NCI-H2081 treated with DMSO at 0.1 percent for 48 hours (cell line): ENCODE data around the gene DBH.

Experiments used
- DNase-seq: peaks from one replicate; lab custom pipeline; 2025; lab: John Stamatoyannopoulos, UW

Gene DBH

DNA sequence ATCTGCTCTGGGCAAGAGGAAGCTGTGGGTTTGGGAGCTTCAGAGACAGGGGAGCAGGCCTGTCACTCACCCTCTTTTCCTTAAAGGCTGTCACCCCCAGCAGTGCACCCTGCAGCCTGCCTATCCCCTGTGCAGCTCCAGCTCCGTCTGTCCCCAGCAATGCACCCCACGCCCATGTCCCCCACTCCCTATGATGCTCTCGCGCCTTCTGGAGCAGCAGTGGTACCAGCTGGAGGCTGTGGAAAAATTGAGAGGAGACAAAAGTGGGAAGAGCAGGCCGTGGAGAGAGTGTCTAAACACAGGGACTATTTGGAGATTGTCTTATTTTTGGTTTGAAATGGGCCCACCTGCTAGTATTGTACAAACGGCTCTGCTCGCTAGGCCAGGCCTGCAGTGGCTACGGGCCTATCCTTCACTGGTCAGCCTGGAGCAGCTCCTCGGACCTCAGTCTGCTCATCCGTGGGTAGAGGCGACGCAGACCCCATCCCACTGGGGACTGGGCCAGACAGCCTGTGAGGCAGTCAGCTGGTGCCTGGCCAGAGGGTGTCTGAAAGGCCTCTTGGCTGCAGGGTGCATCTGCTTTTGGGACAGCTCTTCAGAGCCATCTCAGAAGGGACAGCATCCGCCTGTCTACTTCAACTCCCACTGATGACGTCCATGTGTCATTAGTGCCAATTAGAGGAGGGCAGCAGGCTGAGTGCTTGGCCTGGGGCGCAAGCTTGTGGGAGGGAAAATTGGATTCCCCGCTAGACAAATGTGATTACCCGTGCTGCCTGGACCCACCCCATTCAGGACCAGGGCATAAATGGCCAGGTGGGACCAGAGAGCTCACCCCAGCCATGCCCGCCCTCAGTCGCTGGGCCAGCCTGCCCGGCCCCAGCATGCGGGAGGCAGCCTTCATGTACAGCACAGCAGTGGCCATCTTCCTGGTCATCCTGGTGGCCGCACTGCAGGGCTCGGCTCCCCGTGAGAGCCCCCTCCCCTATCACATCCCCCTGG lies at the start of gene DBH:
Gene DBH, plus strand, starts transcription at position 831 of the 999 bp plus-strand sequence. Its CDS starts 9 bp downstream, at position 840.
- no peak for DNase-seq

- no peak for DNase-seq
Measured at GRCh38 chr9:133587051-133587450, 49.1 kb upstream of the DBH start.

GRCh38 chr9:133587466-133587865 lies 48.7 kb upstream of the DBH start:
- DNase-seq: no peak

DNA sequence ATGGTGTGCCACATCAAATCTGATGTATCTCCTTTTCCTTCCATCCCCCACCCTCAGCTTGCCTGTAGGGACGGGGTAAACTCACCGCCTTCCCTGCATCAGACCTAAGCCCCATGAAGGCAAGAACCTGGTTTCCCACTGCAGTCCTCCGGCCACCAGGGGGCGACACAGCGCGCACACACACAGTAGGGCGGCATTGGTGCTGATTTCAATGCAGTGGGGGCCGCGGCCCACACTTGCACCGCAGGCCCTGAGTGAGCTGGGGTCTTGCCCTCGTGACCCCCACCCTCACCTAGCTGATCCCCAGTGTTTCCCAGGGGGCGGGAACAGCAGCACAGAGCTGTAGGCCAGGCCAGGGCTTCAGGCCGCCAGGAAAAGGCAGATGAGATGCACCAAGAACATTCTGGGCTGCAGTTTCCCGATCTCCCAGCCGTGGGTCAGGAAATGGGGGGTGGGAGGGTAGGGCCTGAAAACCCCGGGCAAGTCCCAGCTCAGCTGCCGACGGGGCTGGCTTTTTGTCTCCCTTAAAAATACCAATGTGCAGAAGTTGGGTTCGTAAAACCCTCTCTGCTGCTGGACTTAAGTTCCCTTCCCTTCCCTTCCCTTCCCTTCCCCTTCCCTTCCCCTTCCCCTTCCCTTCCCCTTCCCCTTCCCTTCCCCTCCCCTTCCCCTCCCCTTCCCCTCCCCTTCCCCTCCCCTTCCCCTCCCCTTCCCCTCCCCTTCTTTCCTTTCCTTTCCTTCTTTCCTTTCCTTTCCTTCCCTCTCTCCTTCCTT lies 46.5 kb upstream of the DBH start:
- no peak for DNase-seq

DNA sequence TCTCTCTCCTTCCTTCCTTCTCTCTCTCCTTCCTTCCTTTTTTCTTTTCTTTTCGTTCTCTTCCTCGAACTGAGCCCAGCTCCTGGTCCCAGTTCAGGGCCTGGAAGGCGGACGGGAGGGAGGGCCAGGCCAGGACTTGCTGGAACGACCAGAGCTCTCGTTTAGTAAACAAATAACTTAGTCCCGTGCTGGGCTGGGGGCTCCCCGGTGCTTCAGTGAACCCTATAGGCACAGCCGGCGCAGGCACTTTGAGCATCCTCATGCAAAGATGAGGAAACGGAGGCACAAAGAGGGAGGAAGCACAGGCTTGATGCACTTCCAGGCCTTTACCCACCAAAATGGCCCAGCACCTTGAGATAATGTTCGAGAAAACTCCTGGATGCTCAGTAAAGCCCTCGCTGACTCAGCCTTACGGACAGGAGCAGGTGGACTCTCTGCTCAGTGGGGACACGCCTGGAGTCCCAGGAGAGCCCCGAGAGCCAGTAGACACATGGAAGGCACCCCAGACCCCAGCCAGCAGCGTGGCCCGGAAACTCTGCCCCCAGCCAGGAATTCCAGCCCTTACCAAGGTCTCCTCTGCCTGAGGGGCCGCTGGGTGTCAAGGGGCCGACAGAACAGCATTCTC lies 45.8 kb upstream of the DBH start:
- DNase-seq: no peak

GRCh38 chr9:133591116-133591910 lies 44.9 kb upstream of the DBH start:
- peak; percentile 49 for DNase-seq

DNA sequence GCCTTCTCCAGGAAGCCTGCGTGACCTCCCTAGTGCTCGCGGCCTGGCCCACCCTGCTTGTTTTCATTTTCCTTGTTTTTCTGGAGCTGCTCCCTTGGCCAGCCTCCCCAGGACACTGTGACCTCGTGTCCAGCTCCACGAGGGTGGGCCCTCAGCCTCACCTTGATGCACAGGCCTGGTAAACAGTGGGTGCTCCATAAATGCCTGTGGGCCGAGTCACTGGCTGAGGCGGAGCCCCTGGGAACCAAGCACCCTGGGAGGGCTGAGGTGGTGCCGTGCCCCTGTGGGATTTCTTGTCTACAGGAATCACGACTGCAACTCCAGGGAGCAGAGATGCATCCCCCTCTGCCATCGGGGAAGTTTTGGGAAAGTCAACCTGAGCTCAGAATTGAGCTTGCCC lies 44.2 kb upstream of the DBH start:
- no peak for DNase-seq

- DNase-seq: no peak
Measured at GRCh38 chr9:133592731-133593409, 43.3 kb upstream of the DBH start.

DNA sequence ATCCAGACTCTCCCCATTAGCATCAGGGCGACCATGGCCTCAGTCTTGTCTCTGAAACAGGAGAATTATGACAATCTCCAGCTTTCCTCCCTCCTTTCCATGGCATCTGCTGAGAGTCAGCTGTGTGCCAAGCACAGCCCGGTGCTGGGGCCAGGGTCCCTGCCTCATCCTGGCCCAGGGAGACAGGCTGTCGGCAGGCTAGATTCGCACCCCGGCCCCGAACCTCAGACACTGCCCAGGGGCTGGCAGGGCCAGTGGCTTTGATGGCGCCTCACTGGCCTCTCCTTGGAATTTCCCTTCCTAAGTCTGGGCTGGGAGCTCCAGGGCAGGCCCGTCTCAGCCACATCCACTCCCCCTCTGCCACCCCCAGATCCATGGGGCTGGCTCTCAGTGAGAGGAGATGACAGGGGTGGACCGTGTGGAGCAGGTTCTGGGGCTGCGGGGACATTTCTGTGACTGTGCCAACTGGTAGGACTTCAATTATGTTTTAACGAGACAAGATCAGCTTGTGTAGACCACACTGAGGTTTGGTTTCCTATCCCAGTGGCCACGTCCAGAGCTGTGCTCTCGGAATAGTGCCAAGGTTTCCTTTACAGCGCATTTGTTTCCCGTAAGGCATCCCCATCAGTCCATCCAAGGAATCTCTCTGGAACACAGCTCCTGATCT lies 42.4 kb upstream of the DBH start:
- no peak for DNase-seq

GRCh38 chr9:133594310-133594709 lies 41.9 kb upstream of the DBH start:
- no peak for DNase-seq

DNA sequence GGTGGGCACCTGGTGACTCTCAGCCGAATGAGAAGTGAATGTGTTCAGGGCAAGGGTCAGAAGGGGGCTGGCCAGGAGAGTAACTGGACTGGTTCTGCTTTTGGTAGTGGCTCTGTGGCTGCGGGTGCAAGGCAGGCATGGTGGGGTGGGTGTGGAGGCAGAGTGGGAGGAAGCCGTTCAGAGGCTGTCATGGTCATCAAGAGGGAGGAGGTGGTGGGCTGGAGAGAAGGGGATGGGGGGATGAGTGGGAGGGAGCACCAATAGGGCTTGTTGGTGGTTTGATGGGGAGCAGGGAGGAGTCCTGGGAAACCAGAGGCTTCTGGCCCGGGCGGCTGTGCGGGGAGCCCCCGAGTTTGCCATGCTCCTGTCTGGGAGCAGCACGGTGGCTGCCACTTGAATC lies 40.3 kb upstream of the DBH start:
- DNase-seq: no peak

GRCh38 chr9:133597316-133597957 lies 38.7 kb upstream of the DBH start:
- DNase-seq: no peak

DNA sequence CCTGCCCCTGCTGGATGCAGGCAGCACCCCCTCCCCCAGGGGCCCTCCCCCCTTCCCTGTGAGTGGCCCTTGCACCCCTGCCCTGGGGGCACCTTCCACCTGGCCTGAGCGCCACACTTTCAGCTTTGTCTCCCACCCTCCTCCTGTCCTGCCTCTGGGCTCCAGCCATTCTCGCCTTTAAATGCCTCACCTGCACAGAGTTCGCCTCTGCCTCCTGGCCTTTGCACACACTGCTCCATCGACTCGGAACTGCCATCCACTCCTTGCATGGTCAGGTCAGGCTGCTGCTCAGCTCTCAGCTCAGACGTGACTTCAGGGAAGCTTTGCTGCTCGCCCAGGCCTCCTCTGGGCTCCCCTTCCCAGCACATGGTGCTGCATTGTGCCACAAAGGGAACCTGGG lies 37.2 kb upstream of the DBH start:
- no peak for DNase-seq

DNA sequence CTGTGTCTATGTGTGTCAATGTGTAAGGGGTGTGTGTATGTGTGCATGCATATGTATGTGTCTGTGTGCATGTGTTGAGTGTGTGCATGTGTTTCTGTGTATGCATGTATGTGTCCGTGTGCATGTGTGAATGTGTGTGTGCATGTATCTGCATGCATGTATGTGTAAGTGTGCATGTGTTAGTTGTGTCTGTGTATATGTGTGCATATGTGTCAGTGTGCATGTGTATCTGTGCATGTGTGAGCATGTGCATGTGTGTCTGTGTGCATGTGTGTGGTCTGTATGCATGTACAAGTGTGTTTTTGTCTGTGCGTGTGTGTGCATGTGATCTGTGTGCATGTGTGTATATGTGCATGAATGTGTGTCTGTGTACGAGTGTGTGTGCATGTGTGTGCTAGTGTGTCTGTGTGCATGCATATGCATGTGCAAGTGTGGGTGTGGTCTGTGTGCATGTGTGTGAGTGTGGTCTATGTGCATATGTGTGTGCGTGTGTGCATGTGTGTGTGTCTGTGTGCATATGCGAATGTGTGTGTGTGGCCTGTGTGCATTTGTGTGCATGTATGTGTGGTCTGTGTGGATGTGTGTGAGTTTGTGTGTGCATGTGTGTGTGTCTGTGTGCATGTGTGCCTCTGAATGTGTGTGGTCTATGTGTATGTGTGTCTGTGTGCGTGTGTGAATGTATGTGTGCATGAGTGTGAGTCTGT lies 36.5 kb upstream of the DBH start:
- DNase-seq: no peak

GRCh38 chr9:133600739-133601138 lies 35.4 kb upstream of the DBH start:
- no peak for DNase-seq

DNA sequence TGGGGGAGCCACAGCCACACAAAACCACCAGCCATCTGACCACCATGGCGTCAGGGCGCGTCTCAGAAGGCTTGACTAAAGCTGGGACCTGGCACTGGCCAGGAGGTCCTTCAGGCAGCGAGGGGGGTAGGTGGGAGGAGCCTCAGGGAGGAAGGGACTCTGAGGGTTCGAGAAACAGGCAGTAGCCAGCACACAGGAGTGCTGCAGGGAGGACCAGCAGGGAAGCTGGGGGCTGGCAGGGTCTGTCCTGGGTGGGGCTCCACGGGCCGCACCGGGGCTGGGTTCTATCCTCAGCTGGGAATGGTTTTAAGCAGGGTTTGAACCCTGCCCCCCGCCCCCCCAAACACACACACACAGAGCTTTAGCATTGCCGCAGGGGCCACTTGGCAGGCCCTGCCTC lies 34.4 kb upstream of the DBH start:
- no peak for DNase-seq

DNA sequence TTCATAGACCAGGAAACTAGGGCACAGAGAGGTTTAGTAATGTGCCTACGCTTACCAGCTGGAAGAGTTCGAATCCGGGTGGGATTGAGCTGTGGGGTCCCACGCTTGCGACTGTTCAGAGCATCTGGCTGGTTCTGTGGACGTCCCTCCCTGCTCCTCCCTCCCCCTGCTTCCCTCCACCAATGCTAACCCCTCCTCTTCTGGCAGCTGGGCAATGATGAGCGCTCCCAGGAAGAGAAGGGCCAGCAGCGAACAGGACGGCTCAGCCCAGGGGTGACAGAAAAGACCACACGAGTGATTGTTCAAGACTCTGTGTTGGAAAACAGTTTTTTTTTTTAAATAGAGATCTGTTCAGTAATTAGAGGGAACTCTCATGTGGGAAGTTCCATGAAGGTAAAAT lies 33.9 kb upstream of the DBH start:
- no peak for DNase-seq

DNA sequence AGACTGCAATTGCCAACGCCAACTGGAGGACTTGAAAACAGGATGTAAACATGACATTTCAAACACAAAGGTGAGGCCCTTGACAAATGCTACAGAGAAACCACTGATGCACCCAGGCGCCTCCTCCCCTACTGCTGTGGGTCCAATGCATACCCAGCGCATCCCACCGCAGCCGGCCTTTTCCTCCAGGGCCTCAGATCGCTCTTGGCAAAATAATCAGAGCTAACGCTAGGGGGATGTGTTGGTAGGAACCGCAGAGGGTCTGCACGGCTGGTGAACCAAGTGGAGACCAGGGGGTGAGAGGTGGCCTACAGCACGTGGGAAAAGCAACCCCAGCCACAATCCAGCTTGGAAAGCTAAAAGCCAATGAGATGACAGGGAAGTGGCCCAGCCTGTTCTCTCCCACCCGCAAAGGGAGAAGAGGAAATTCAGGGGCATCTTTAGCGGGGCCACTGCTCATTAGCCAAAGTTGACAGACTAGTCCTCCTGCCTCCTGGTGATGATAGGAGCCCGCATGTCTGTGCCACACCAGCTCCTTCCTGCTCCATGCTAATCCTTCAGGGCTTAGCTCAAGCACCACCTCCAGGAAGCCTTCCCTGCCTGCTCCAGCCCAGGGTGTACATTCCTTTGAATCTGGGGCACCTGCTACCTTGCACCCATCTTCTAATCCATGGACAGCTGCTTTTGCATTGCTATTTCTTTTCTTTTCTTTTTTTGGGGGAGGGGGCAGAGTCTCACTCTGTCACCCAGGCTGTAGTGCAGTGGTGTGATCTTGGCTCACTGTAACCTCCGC lies 32.8 kb upstream of the DBH start:
- no peak for DNase-seq

DNA sequence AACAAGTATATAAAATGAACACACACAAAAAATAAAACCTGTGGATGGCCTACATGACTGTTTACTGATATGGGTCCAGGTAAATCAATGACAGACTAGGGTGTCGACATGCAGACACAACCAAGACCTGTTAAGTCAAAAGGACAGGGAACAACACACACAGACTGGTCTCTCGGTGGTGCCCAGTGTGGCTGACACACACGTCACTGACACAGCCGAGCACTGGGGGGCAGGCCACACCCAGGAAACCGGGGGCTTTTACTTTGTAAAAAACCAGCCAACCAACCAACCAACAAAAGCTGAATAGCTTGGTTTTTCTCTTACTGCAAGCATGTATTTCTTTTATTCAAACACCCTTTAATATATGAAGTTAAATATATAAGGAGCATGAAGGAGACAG lies 31.9 kb upstream of the DBH start:
- DNase-seq: no peak
